GM23248 (cell line): ENCODE measurements around the gene STRIP2.

Experiments used
- EZH2 ChIP-seq: fragments of 200-600 bp; sonication (generic); IDR thresholded peaks from 2 replicates; pipeline ENCODE4 v1.6.1; 2018; ENCODE audit warnings: antibody characterized with exemption, mild to moderate bottlenecking; ENCODE audit not compliant: insufficient read depth, poor library complexity, severe bottlenecking
- EZH2phosphoT487 ChIP-seq: fragments of 200-600 bp; sonication (generic); IDR thresholded peaks from 2 replicates; pipeline ENCODE4 v1.6.1; 2018; ENCODE audit warnings: antibody characterized with exemption, moderate library complexity, mild to moderate bottlenecking, low read depth; ENCODE audit not compliant: insufficient read depth

DNA sequence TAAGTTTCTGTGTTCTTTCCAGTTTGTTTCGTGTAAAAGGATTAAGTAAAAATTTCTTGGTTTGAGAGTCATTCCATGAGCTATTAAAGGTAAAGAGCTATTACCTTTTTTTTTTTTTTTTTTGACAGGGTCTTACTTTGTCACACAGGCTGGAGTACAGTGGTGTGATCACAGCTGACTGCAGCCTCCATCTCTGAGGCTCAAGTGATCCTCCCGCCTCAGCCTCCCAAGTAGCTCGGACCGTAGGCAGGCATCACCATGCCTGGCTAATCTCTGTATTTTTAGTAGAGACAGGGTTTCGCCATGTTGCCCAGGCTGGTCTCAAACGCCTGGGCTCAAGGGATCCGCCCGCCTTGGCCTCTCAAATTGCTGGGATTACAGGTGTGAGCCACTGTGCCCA, 69.5 kb downstream of the STRIP2 start:
- TF ChIP-seq EZH2 (no peak), EZH2phosphoT487 (no peak)
